Osteocyte (in vitro differentiated cells): ENCODE measurements around the gene KCNS3. TPM values are rescaled to one million over a fixed set of nuclear protein-coding genes. Genes with fewer than 3 reads are reported as not detected.

Experiments
- DNase-seq: peaks from one replicate; pipeline ENCODE4 v3.0.0; 2021; ENCODE audit warnings: mixed read lengths; ENCODE audit not compliant: unreplicated experiment; ENCODE audit errors: extremely low spot score
- H3K27ac Mint-ChIP-seq: one replicate; pipeline ENCODE4 v1.8.0; 2021; ENCODE audit warnings: mild to moderate bottlenecking, mixed read lengths; ENCODE audit not compliant: unreplicated experiment
- H3K27me3 Mint-ChIP-seq: one replicate; pipeline ENCODE4 v1.8.0; 2021; ENCODE audit warnings: mixed read lengths; ENCODE audit not compliant: unreplicated experiment
- H3K36me3 Mint-ChIP-seq: one replicate; pipeline ENCODE4 v1.8.0; 2021; ENCODE audit warnings: mixed read lengths; ENCODE audit not compliant: unreplicated experiment
- H3K4me1 Mint-ChIP-seq: one replicate; pipeline ENCODE4 v1.8.0; 2021; ENCODE audit warnings: mixed read lengths; ENCODE audit not compliant: unreplicated experiment
- H3K4me3 Mint-ChIP-seq: one replicate; pipeline ENCODE4 v1.8.0; 2021; ENCODE audit warnings: mild to moderate bottlenecking, moderate library complexity, mixed read lengths; ENCODE audit not compliant: unreplicated experiment
- H3K9me3 Mint-ChIP-seq: one replicate; pipeline ENCODE4 v1.8.0; 2021; ENCODE audit warnings: mixed read lengths; ENCODE audit not compliant: unreplicated experiment
- CTCF ChIP-seq: fragments of 200-600 bp; sonication (generic); IDR thresholded peaks from 2 replicates; pipeline ENCODE4 v1.5.0; 2021; ENCODE audit warnings: antibody characterized with exemption, mild to moderate bottlenecking, moderate library complexity
- total RNA-seq: library from RNA; stranded (reverse); gene quantifications from 2 replicates; pipeline ENCODE4 v1.2.1, GENCODE V29; 2021

Gene KCNS3
- total RNA-seq, 1 donor from 2014 or later: not detected

- Mint-ChIP-seq H3K4me3 (no peak overlapping the region), H3K9me3 (peaks cover 21% of the 10 kb centered on the region), H3K36me3 (no peaks in the 10 kb centered on the region), H3K27ac (no peak overlapping the region), H3K4me1 (no peaks in the 10 kb centered on the region), H3K27me3 (no peaks in the 10 kb centered on the region)
- TF ChIP-seq CTCF: no peak
- DNase-seq: no peak
Observed at GRCh38 chr2:17935242-17935885, 56.9 kb downstream of the KCNS3 start.

GRCh38 chr2:17936599-17936998, 58.1 kb downstream of the KCNS3 start:
- H3K4me1 Mint-ChIP-seq: no peaks in the 10 kb centered on the region
- no peaks in the 10 kb centered on the region for H3K27me3 Mint-ChIP-seq
- no peak overlapping the region for H3K27ac Mint-ChIP-seq
- H3K4me3 Mint-ChIP-seq: no peak overlapping the region
- peaks cover 13% of the 10 kb centered on the region for H3K9me3 Mint-ChIP-seq
- TF ChIP-seq CTCF: no peak
- no peak for DNase-seq
- no peaks in the 10 kb centered on the region for H3K36me3 Mint-ChIP-seq

- Mint-ChIP-seq H3K36me3 (no peaks in the 10 kb centered on the region), H3K4me1 (no peaks in the 10 kb centered on the region), H3K27me3 (no peaks in the 10 kb centered on the region), H3K4me3 (no peak overlapping the region), H3K9me3 (peaks cover 8% of the 10 kb centered on the region), H3K27ac (no peak overlapping the region)
- DNase-seq: no peak
- no peak for TF ChIP-seq CTCF
Observed at GRCh38 chr2:17940091-17940630, 61.7 kb downstream of the KCNS3 start.

- no peak overlapping the region for H3K27ac Mint-ChIP-seq
- peaks cover 2% of the 10 kb centered on the region for H3K9me3 Mint-ChIP-seq
- H3K36me3 Mint-ChIP-seq: no peaks in the 10 kb centered on the region
- no peak for TF ChIP-seq CTCF
- H3K27me3 Mint-ChIP-seq: no peaks in the 10 kb centered on the region
- no peak overlapping the region for H3K4me3 Mint-ChIP-seq
- no peak for DNase-seq
- no peaks in the 10 kb centered on the region for H3K4me1 Mint-ChIP-seq
Observed at GRCh38 chr2:17943444-17943843, 65.0 kb downstream of the KCNS3 start.

GRCh38 chr2:17947113-17947512, 68.6 kb downstream of the KCNS3 start:
- Mint-ChIP-seq H3K27ac (no peak overlapping the region), H3K4me3 (no peak overlapping the region), H3K27me3 (no peaks in the 10 kb centered on the region), H3K36me3 (no peaks in the 10 kb centered on the region), H3K4me1 (no peaks in the 10 kb centered on the region), H3K9me3 (no peaks in the 10 kb centered on the region)
- TF ChIP-seq CTCF: no peak
- no peak for DNase-seq
